HepG2 (cell line): ENCODE results near the gene TMEM59. TPM values are rescaled to one million over a fixed set of nuclear protein-coding genes. Genes with fewer than 3 reads are reported as not detected.

Experiments
- ATAC-seq: fragments of 200-7000 bp; cut with Tn5 transposase; 3 replicates; pipeline ENCODE4 v1.9.1; 2020; ENCODE audit warnings: mild to moderate bottlenecking, moderate library complexity
- BruUV-seq: library from RNA; stranded (reverse); fragments of 400-500 nt; replicated peaks from 2 replicates; lab custom pipeline; 2021; lab: Mats Ljungman, UMichigan
- CTCF ChIA-PET: fragments of 300-600 bp; formaldehyde crosslinking; extraction: SDS; loops from one replicate; lab custom pipeline; 2021; ENCODE audit warnings: low total read pairs, inconsistent platforms, low intra/inter-chr PET ratio; lab: Yijun Ruan, JAX
- POLR2A ChIA-PET: fragments of 350-600 bp; sonication (Branson Sonifier 250); formaldehyde crosslinking; loops from one replicate; lab custom pipeline; 2020; ENCODE audit warnings: antibody characterized with exemption, inconsistent platforms; lab: Yijun Ruan, JAX
- DNase-seq: peaks from one replicate; pipeline ENCODE4 v3.0.0-alpha.2; 2015; ENCODE audit warnings: low spot score
- FAIRE-seq: peaks from 3 replicates; lab custom pipeline; 2011; peaks lifted over from hg19 to GRCh38; lab: Jason Lieb, UNC
- H2AFZ ChIP-seq: one replicate; pipeline ENCODE4 v1.6.1; 2011; ENCODE audit warnings: low read length, inconsistent platforms
- H3K27ac ChIP-seq: fragments of 300-600 bp; 3 replicates; pipeline ENCODE4 v1.8.0; 2011; ENCODE audit warnings: mixed run types, mild to moderate bottlenecking, mixed read lengths, low read length, inconsistent platforms; ENCODE audit not compliant: insufficient read depth; ENCODE audit errors: extremely low read length
- H3K27me3 ChIP-seq, 2 experiments: fragments of 200-600 bp in 1 of 2; 2 replicates in 1 of 2; 3 replicates in 1 of 2; pipeline versions ENCODE4 v1.6.0 to v1.8.0; 2011; ENCODE audit warnings: low read length in 2 of 2, mild to moderate bottlenecking in 2 of 2, moderate library complexity in 2 of 2, inconsistent platforms in 1 of 2; ENCODE audit not compliant: insufficient read depth in 2 of 2, control insufficient read depth in 1 of 2
- H3K36me3 ChIP-seq, 2 experiments: fragments of 200-600 bp in 1 of 2; replicated peaks in 1 of 2; 2 replicates in 1 of 2; 3 replicates in 1 of 2; pipeline versions ENCODE4 v1.5.1 to v1.8.0; 2011; ENCODE audit warnings: low read length in 2 of 2, inconsistent platforms in 1 of 2; ENCODE audit not compliant: insufficient read depth in 2 of 2, control insufficient read depth in 1 of 2
- H3K4me1 ChIP-seq: 2 replicates; pipeline ENCODE4 v1.5.1; 2012; ENCODE audit warnings: low read length, inconsistent platforms; ENCODE audit not compliant: insufficient read depth
- H3K4me2 ChIP-seq: 2 replicates; pipeline ENCODE4 v1.6.0; 2011; ENCODE audit warnings: low read depth, low read length, inconsistent platforms
- H3K4me3 ChIP-seq, 3 experiments: fragments of 200-600 bp in 1 of 3; sonication (generic), shearing (Covaris generic) in 1 of 3; replicated peaks in 1 of 3; 2 replicates each; pipeline ENCODE4 v1.5.1; 2011 to 2016; ENCODE audit warnings: low read length in 3 of 3, inconsistent platforms in 2 of 3, low read depth in 2 of 3, mild to moderate bottlenecking in 2 of 3, control low read depth in 1 of 3, mixed read lengths in 1 of 3; ENCODE audit not compliant: insufficient read depth in 1 of 3
- H3K79me2 ChIP-seq: one replicate; pipeline ENCODE4 v1.6.1; 2011; ENCODE audit warnings: low read length, inconsistent platforms; ENCODE audit not compliant: insufficient read depth
- H3K9ac ChIP-seq: 2 replicates; pipeline ENCODE4 v1.6.0; 2011; ENCODE audit warnings: mild to moderate bottlenecking, low read depth, low read length, inconsistent platforms; ENCODE audit not compliant: insufficient read depth
- H3K9me3 ChIP-seq: 2 replicates; pipeline ENCODE4 v1.5.1; 2012; ENCODE audit warnings: mild to moderate bottlenecking, low read length
- H4K20me1 ChIP-seq: 2 replicates; pipeline ENCODE4 v1.6.0; 2011; ENCODE audit warnings: inconsistent platforms, mild to moderate bottlenecking, low read length, moderate library complexity; ENCODE audit not compliant: insufficient read depth
- DBP ChIP-seq: sonication (generic); formaldehyde crosslinking; IDR thresholded peaks from 2 replicates; pipeline ENCODE4 v1.4.0; 2020; ENCODE audit warnings: missing genetic modification reagents; ENCODE audit errors: not compliant biosample characterization
- DZIP1 ChIP-seq: sonication (generic); formaldehyde crosslinking; IDR thresholded peaks from 2 replicates; pipeline ENCODE4 v1.5.0; 2020; ENCODE audit warnings: mild to moderate bottlenecking, missing genetic modification reagents
- FOXO1 ChIP-seq: sonication (generic); formaldehyde crosslinking; IDR thresholded peaks from 2 replicates; pipeline ENCODE4 v1.4.0; 2020; ENCODE audit warnings: missing genetic modification reagents
- GATAD2A ChIP-seq: IDR thresholded peaks from 2 replicates; pipeline ENCODE4 v1.6.1; 2016
- JUND ChIP-seq: sonication (generic); formaldehyde crosslinking; IDR thresholded peaks from 2 replicates; pipeline ENCODE4 v1.8.0; 2022; ENCODE audit warnings: mild to moderate bottlenecking, missing genetic modification reagents
- NFATC3 ChIP-seq: sonication (generic); formaldehyde crosslinking; IDR thresholded peaks from 2 replicates; pipeline ENCODE4 v1.5.1; 2020; ENCODE audit warnings: mild to moderate bottlenecking, missing genetic modification reagents
- NFKB2 ChIP-seq: sonication (generic); formaldehyde crosslinking; IDR thresholded peaks from 2 replicates; pipeline ENCODE4 v1.4.0; 2020; ENCODE audit warnings: missing genetic modification reagents, borderline replicate concordance
- TBX3 ChIP-seq: fragments of 450-650 bp; IDR thresholded peaks from 2 replicates; pipeline ENCODE4 v1.6.1; 2017; ENCODE audit warnings: antibody characterized with exemption, mild to moderate bottlenecking, inconsistent platforms, borderline replicate concordance
- YEATS4 ChIP-seq: sonication (generic); formaldehyde crosslinking; IDR thresholded peaks from 2 replicates; pipeline ENCODE4 v1.4.0; 2020; ENCODE audit warnings: missing genetic modification reagents, borderline replicate concordance
- ZBTB21 ChIP-seq: sonication (generic); formaldehyde crosslinking; IDR thresholded peaks from 2 replicates; pipeline ENCODE4 v1.4.0; 2020; ENCODE audit warnings: missing genetic modification reagents
- ZFP36L1 ChIP-seq: sonication (generic); formaldehyde crosslinking; IDR thresholded peaks from 2 replicates; pipeline ENCODE4 v1.8.0; 2022; ENCODE audit warnings: mild to moderate bottlenecking, missing genetic modification reagents, moderate library complexity
- ZNF101 ChIP-seq: sonication (generic); formaldehyde crosslinking; IDR thresholded peaks from 2 replicates; pipeline ENCODE4 v1.4.0; 2020; ENCODE audit warnings: mild to moderate bottlenecking, low read depth, missing genetic modification reagents, borderline replicate concordance
- ZNF17 ChIP-seq: sonication (generic); formaldehyde crosslinking; IDR thresholded peaks from 2 replicates; pipeline ENCODE4 v1.5.0; 2020; ENCODE audit warnings: mild to moderate bottlenecking, missing genetic modification reagents
- ZNF292 ChIP-seq: sonication (generic); formaldehyde crosslinking; IDR thresholded peaks from 2 replicates; pipeline ENCODE4 v1.8.1; 2022; ENCODE audit warnings: mild to moderate bottlenecking, low read depth, missing genetic modification reagents, borderline replicate concordance
- ZNF3 ChIP-seq: IDR thresholded peaks from 2 replicates; pipeline ENCODE4 v1.7.0; 2017; ENCODE audit warnings: inconsistent platforms
- ZNF614 ChIP-seq: IDR thresholded peaks from 2 replicates; pipeline ENCODE4 v1.6.1; 2018; ENCODE audit warnings: missing biosample characterization, missing genetic modification reagents, inconsistent platforms, borderline replicate concordance
- WGBS: methylation state at CpG from one replicate; pipeline ENCODE4 v1.1.6; 2017; ENCODE audit warnings: low lambda C conversion rate; 5-methylcytosine and 5-hydroxymethylcytosine counted together
- in situ Hi-C: cut with HindIII; loops from 2 replicates; pipeline ENCODE4 v1.10.0; 2017; ENCODE audit warnings: low pct_unique_long_range_greater_than_20kb; ENCODE audit not compliant: extremely low pct_ligation_motif_present
- intact Hi-C: fragments of 100-400 bp; cut with micrococcal nuclease; formaldehyde crosslinking; loops from one replicate; pipeline ENCODE4 v1.10.0; 2022; ENCODE audit not compliant: unreplicated experiment
- polyA plus RNA-seq, 8 experiments: library from polyadenylated mRNA; depleted of rRNA in 3 of 8; stranded (reverse) in 7 of 8; unstranded in 1 of 8; fragments of >200 nt; fragmentation: Illumina TruSeq in 4 of 8; extraction: Trizol in 4 of 8; gene quantifications; 2 replicates each; pipeline versions ENCODE4 v1.2.1 to v1.2.3, GENCODE V29; 2011 to 2016; ENCODE audit warnings: low read depth in 4 of 8, missing spikeins in 1 of 8, mixed read lengths in 1 of 8; ENCODE audit not compliant: insufficient read depth in 1 of 8
- total RNA-seq, 5 experiments: library from RNA; depleted of rRNA; stranded (reverse); fragments of >200 nt; fragmentation: Illumina TruSeq; extraction: Trizol; gene quantifications; 2 replicates each; pipeline ENCODE4 v1.2.3, GENCODE V29; 2016; ENCODE audit warnings: low read depth in 1 of 5
- TF ChIP-seq, protein P1 (sequence below): sonication (generic); formaldehyde crosslinking; IDR thresholded peaks from 2 replicates; pipeline ENCODE4 v1.8.1; 2022; ENCODE audit warnings: mild to moderate bottlenecking, missing genetic modification reagents
- TF ChIP-seq, protein P2 (sequence below): sonication (generic); formaldehyde crosslinking; IDR thresholded peaks from 2 replicates; pipeline ENCODE4 v1.5.1; 2020; ENCODE audit warnings: missing genetic modification reagents, mild to moderate bottlenecking, borderline replicate concordance

TMEM59 gene
- total and polyA plus RNA-seq, 2 of the 13 experiments (the other 11 are each of a cell fraction or from before 2014, with no cell fraction given) = 147 to 363 TPM

DNA sequence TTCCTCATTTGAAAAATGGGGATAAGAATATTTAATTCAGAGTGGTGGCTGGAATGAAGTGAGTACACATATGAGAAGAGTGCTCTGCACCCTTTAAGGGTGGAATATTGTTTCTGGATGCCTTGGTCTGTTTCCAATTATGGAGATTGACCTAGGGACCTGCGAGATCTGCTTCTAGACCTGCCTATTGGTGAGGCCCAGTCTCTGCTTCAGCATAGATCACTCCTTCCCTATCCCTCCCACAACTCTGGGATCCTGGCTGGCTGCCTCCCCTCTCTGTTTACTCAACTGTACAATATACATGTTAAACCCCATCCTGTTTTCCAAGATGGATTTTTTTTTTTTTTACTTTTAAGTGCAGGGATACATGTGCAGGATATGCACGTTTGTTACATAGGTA, 28.6 kb downstream of the TMEM59 start:
- Histone ChIP-seq H2AFZ (no peak overlapping the region), H3K36me3 (no peaks in the 10 kb centered on the region), H3K4me1 (peaks cover 54% of the 10 kb centered on the region), H3K79me2 (no peaks in the 10 kb centered on the region), H3K27me3 (no peaks in the 10 kb centered on the region), H3K4me2 (no peak overlapping the region), H3K4me3 (no peak overlapping the region), H4K20me1 (no peaks in the 10 kb centered on the region), H3K9ac (no peak overlapping the region), H3K9me3 (no peaks in the 10 kb centered on the region), H3K27ac (no peak overlapping the region)
- POLR2A ChIA-PET = no interaction called here
- intact Hi-C loops = no loop called here
- in situ Hi-C loops = no loop called here
- TF ChIP-seq ZNF17 (CRISPR knock-in tag) = no peak
- no peak for TF ChIP-seq DBP (CRISPR knock-in tag)
- no peak for TF ChIP-seq ZNF101 (CRISPR knock-in tag)
- TF ChIP-seq NFKB2 = no peak
- TF ChIP-seq TBX3 = no peak
- no peak for TF ChIP-seq ZNF292 (CRISPR knock-in tag)
- no peak for TF ChIP-seq NFATC3 (CRISPR knock-in tag)
- no peak for TF ChIP-seq JUND (CRISPR knock-in tag)
- TF ChIP-seq ZFP36L1 (CRISPR knock-in tag) = no peak
- TF ChIP-seq, protein P1, sequence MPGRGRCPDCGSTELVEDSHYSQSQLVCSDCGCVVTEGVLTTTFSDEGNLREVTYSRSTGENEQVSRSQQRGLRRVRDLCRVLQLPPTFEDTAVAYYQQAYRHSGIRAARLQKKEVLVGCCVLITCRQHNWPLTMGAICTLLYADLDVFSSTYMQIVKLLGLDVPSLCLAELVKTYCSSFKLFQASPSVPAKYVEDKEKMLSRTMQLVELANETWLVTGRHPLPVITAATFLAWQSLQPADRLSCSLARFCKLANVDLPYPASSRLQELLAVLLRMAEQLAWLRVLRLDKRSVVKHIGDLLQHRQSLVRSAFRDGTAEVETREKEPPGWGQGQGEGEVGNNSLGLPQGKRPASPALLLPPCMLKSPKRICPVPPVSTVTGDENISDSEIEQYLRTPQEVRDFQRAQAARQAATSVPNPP = no peak
- no peak for TF ChIP-seq FOXO1
- no peak for TF ChIP-seq ZNF3
- no peak for TF ChIP-seq ZBTB21 (CRISPR knock-in tag)
- TF ChIP-seq GATAD2A (CRISPR knock-in tag) = no peak
- no peak for TF ChIP-seq YEATS4 (CRISPR knock-in tag)
- TF ChIP-seq ZNF614 (CRISPR knock-in tag) = no peak
- no peak for TF ChIP-seq DZIP1 (CRISPR knock-in tag)
- TF ChIP-seq, protein P2, sequence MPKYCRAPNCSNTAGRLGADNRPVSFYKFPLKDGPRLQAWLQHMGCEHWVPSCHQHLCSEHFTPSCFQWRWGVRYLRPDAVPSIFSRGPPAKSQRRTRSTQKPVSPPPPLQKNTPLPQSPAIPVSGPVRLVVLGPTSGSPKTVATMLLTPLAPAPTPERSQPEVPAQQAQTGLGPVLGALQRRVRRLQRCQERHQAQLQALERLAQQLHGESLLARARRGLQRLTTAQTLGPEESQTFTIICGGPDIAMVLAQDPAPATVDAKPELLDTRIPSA (CRISPR knock-in tag) = no peak
- WGBS = 18% methylated on average over 2 of the region's 2 CpGs
- CTCF ChIA-PET = no interaction called here
- no peak for DNase-seq
- FAIRE-seq = no peak
- ATAC-seq = no peak
- BruUV-seq = no TSS peak
